Kidney tubule cell (primary cell): ENCODE data around the gene SAMD11.
"Not testable (repeated sequence)": the region's sequence is repeated elsewhere in the genome, so short reads cannot be mapped to it uniquely, and the experiment has no call there.

Source experiments
- DNase-seq: peaks from one replicate; pipeline ENCODE4 v3.0.0-alpha.2; 2018; ENCODE audit warnings: low spot score

SAMD11 gene

GRCh38 chr1:974687-975328, 51.1 kb downstream of the SAMD11 start:
- no peak for DNase-seq

- DNase-seq: no peak
Observed at GRCh38 chr1:975365-975764, 51.6 kb downstream of the SAMD11 start.

GRCh38 chr1:975896-976683, 52.4 kb downstream of the SAMD11 start:
- peak; percentile 79 for DNase-seq

GRCh38 chr1:976791-977190, 53.1 kb downstream of the SAMD11 start:
- not testable (repeated sequence) for DNase-seq

- DNase-seq: no peak
Observed at GRCh38 chr1:978069-978834, 54.5 kb downstream of the SAMD11 start.

GRCh38 chr1:978835-979743, 55.4 kb downstream of the SAMD11 start:
- no peak for DNase-seq

- no peak for DNase-seq
Observed at GRCh38 chr1:979744-980072, 56.0 kb downstream of the SAMD11 start.

- no peak for DNase-seq
Observed at GRCh38 chr1:980137-980571, 56.4 kb downstream of the SAMD11 start.

- DNase-seq: no peak
Observed at GRCh38 chr1:980602-981395, 57.1 kb downstream of the SAMD11 start.

GRCh38 chr1:981491-981954, 57.8 kb downstream of the SAMD11 start:
- no peak for DNase-seq

- no peak for DNase-seq
Observed at GRCh38 chr1:981955-982558, 58.3 kb downstream of the SAMD11 start, which contains the start of gene PERM1. Gene PERM1, minus strand, starts transcription at chr1:982093. Its CDS starts 1,064 bp downstream, at chr1:981029.

- no peak for DNase-seq
Observed at GRCh38 chr1:982765-983436, 59.2 kb downstream of the SAMD11 start.

GRCh38 chr1:983798-984475, 60.2 kb downstream of the SAMD11 start:
- DNase-seq: no peak

GRCh38 chr1:984476-984814, 60.7 kb downstream of the SAMD11 start:
- DNase-seq: no peak

- DNase-seq: no peak
Observed at GRCh38 chr1:985126-985525, 61.4 kb downstream of the SAMD11 start.

- DNase-seq: not testable (repeated sequence)
Observed at GRCh38 chr1:988061-988460, 64.3 kb downstream of the SAMD11 start.

- not testable (repeated sequence) for DNase-seq
Observed at GRCh38 chr1:991275-991674, 67.6 kb downstream of the SAMD11 start.

- DNase-seq: no peak
Observed at GRCh38 chr1:991895-992294, 68.2 kb downstream of the SAMD11 start.

- DNase-seq: no peak
Observed at GRCh38 chr1:992362-992761, 68.6 kb downstream of the SAMD11 start.
